UCSD-AML1 (cell line): ENCODE measurements around the gene AFG1L.
A peak's percentile ranks its signal among the peaks of the same experiment; 100 is the strongest.
"Not testable (repeated sequence)": the region's sequence is repeated elsewhere in the genome, so short reads cannot be mapped to it uniquely, and the experiment has no call there.

Experiments used
- DNase-seq: peaks from one replicate; lab custom pipeline; 2025; ENCODE audit not compliant: unreplicated experiment; lab: John Stamatoyannopoulos, UW

AFG1L gene

GRCh38 chr6:108348655-108349349, 53.9 kb downstream of the AFG1L start:
- no peak for DNase-seq

- no peak for DNase-seq
These were observed 55.7 kb downstream of the AFG1L start for GRCh38 chr6:108350528-108350927.

DNA sequence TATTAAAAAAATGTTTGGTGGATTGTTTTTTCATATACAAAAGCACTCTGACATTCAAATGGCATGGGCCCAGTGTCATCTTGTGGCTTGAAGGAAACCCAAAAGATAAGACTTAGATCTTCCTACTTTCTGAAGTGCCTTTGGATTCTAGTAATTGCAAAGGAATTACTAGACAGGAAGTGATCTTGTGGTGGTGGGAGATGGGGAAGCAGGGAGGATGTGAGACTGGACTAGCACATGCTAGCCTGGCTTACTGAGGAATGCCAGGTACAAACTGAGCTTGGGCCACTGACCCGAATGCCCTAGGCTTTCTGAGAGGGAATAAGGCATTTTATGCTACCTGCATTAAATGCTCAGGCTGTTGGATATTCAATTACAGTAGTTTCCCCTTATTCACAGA, 59.0 kb downstream of the AFG1L start:
- DNase-seq: peak; percentile 14

DNA sequence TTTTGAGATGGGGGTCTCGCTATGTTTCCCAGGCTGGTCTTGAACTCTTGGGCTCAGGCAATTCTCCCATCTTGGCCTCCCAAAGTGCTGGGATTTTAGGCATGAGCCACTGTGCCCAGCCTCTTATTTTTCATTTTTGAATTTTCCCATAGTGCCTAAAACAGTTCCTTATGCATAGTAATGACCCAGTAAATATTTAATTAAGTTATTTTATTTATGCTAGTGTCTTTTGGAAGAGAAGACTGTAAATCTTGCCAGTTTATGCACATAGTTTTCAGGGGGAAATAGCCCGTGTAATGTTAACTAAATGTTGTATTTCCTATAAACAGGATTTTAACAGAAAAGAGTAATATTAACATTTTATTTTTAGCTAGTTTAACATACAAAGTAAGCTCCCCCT, 60.3 kb downstream of the AFG1L start:
- DNase-seq: no peak

DNA sequence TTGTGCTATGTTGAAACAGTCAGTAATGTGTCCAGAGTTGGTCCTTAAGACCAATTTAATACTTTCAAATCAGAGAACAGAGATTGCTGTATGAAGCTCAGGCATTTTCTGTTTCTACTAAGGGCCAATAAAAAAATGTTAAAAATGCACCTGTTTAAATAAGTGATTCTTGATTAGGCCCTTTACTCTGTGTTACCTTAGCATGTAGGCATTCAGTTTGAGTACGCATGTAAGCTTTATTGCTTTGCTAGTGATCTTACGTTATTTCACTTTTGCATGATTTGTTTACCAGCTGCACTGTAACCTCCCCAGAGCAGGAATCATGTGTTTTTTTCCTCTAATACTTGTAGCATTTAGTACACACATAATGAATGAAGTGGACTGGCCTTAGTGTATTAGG, 61.0 kb downstream of the AFG1L start:
- DNase-seq: no peak

DNA sequence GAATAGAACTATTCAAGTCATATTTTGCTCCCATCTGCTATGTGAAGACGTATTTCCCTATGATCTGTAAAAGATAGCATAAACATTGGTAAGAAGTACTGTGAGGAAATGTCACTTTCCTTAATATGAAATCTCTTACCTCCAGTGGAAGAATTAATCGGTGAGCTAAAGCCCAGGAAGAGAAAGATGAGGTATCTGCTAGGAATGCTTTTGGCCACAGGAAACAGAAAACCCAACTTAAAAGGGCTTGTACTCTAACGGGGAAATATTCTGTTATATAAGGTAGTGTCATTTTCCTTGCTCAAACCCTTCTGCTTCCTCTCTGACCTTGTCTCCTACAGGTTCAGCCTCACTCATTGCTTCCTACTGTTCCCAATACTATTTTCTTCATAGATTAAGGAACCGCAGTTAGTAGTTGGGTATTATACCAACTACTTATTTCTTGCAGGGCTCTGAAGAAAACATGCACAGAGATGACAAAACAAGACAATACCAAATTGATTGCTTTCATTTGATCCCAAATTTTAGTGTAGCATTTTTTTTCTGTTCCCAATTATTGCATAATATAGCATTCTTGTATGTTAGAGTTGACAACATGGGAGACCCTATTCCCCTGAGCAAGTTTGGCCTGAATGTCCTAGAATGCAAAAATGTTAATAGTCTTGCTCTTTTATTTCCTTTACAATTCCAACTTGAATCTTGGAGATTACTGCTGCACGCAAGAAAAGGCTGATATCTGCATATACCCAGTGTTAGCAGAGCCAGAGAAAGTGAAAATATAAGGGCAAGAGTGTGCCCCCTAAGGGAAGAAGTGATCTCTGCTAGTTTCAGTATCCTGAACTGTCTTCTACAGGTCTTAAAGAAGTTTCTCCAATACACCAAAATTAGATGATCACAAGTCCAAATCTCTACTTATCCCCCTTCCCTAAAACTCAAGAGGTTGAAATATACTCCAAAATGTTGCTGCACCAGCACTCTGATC, 65.3 kb downstream of the AFG1L start:
- no peak for DNase-seq

GRCh38 chr6:108360919-108361311, 66.1 kb downstream of the AFG1L start:
- DNase-seq: no peak

DNA sequence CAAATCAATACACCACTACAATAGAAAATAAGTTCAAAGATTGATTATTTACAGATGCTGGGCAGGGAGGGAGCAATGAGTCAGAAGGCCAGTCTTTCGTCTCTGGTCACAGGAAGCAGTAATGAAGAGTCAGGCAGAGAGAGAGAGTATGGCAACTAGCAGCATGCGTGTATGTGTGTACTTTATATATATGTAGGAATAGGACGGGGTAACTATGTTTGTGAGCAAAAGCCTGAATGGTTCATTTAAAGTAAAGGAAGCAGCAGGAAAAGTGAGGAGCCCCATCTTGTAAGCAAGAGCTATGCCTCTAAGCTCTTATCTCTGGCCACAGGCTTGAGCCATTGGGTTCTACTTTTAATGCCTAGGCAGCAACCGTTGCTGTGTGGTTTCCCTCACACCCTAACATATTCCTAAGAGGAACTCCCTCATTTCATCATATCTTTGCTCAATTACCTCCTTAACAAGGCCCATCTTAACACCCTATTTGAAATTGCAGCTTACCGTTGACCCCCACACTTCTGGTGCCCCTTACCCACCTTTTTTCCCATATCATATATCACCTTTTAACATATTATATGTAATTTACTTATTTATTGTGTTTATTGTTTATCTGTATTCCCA, 66.6 kb downstream of the AFG1L start:
- peak; percentile 51 for DNase-seq

- no peak for DNase-seq
These were observed 67.6 kb downstream of the AFG1L start for GRCh38 chr6:108362455-108362854.

- no peak for DNase-seq
These were observed 68.3 kb downstream of the AFG1L start for GRCh38 chr6:108363113-108363512.

- no peak for DNase-seq
These were observed 69.0 kb downstream of the AFG1L start for GRCh38 chr6:108363889-108364313.

GRCh38 chr6:108364470-108364869, 69.6 kb downstream of the AFG1L start:
- no peak for DNase-seq

- no peak for DNase-seq
These were observed 70.6 kb downstream of the AFG1L start for GRCh38 chr6:108365478-108365877.

DNA sequence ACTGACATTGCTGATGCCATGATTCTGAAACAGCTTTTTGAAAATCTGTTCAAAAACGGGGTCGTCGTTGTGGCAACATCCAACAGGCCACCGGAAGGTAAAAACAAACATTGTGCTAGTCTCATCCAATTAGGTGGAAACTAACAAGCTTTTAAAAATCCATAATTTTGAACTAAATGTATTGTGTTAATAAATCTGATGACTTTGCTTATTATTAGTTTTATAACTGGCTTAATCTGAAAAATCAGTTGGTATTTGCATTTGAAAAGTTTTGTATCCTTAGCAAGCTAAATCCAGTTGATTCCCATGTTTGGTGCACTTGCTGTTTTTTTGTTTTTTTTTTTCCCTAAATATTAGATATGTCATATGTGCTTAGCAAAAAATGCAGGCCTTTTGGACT, 71.4 kb downstream of the AFG1L start:
- no peak for DNase-seq

- no peak for DNase-seq
These were observed 73.7 kb downstream of the AFG1L start for GRCh38 chr6:108368431-108369030.

- no peak for DNase-seq
These were observed 86.0 kb downstream of the AFG1L start for GRCh38 chr6:108380876-108381275.

DNA sequence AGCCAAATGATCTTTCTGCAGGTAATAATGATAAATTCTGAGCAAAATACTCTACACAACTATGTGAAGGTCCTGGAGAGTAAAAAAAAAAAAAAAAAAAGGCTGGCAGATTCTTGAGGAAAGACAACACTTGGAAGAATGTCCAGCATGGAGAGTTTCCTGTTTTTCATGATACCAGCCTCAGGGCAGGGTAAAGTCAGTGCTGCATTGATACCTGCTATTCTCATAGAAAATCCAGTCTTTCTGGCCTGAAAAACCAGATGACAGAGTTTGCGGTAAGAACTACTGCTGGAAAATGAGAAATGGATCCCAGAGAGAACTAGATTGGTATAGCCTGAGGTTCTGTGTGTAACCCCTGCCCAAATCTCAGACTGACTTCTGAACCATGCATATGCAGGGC, 89.1 kb downstream of the AFG1L start:
- DNase-seq: no peak

GRCh38 chr6:108389190-108389589, 94.3 kb downstream of the AFG1L start:
- not testable (repeated sequence) for DNase-seq

DNA sequence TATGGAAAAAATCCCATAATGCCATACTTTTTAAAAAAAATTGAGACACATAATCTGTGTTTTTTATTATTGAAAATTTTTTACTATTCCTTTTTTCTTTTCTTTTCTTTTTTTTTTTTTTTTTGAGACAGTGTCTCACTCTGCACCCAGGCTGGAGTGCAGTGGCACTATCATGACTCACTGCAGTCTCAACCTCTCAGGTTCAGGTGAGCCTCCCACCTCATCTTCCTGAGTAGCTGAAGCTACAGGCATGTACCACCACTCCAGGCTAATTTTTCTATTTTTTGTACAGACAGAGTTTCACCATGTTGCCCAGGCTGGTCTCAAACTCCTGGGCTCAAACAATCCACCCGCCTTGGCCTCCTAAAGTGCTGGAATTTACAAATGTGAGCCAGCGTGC, 100.4 kb downstream of the AFG1L start:
- DNase-seq: no peak

- no peak for DNase-seq
These were observed 108.4 kb downstream of the AFG1L start for GRCh38 chr6:108403236-108403635.

GRCh38 chr6:108406943-108407342, 112.1 kb downstream of the AFG1L start:
- no peak for DNase-seq
